ENCODE measurements around the gene GPBAR1. TPM values are rescaled to one million over a fixed set of nuclear protein-coding genes. Genes with fewer than 3 reads are reported as not detected.

Gene GPBAR1
- total and polyA plus RNA-seq, 3 donors from 2014 or later = 1.5 to 3.4 (median 1.8) TPM

GRCh38 chr2:218269900-218270720 lies 9.3 kb downstream of the GPBAR1 start, which contains the start of the genes AAMP and PNKD:
Gene AAMP, minus strand, starts transcription at chr2:218270137. Its CDS starts 51 bp downstream, at chr2:218270086.
Gene PNKD, plus strand, starts transcription at chr2:218270519. Its CDS starts 17 bp downstream, at chr2:218270536.
- Histone ChIP-seq H3K4me3 (peak within 1 kb of the TSS; percentile 76 to 92), H3K36me3 (ENCODE audit: low read depth, missing control alignments) (no peaks in the 10 kb centered on the region), H3K4me1 (peaks cover 30% of the 10 kb centered on the region), H3K27me3 (no peaks in the 10 kb centered on the region), H3K9me3 (no peaks in the 10 kb centered on the region), H3K27ac (peak within 1 kb of the TSS; percentile 81 to 82)
- WGBS, 2 donors = 0% methylated on average over 4 to 64 of the region's 64 CpGs
- peak; percentile 71 for TF ChIP-seq POLR2A (IDR thresholded peaks at IDR 0.05)
- TF ChIP-seq, protein P1, sequence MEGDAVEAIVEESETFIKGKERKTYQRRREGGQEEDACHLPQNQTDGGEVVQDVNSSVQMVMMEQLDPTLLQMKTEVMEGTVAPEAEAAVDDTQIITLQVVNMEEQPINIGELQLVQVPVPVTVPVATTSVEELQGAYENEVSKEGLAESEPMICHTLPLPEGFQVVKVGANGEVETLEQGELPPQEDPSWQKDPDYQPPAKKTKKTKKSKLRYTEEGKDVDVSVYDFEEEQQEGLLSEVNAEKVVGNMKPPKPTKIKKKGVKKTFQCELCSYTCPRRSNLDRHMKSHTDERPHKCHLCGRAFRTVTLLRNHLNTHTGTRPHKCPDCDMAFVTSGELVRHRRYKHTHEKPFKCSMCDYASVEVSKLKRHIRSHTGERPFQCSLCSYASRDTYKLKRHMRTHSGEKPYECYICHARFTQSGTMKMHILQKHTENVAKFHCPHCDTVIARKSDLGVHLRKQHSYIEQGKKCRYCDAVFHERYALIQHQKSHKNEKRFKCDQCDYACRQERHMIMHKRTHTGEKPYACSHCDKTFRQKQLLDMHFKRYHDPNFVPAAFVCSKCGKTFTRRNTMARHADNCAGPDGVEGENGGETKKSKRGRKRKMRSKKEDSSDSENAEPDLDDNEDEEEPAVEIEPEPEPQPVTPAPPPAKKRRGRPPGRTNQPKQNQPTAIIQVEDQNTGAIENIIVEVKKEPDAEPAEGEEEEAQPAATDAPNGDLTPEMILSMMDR (IDR thresholded peaks at IDR 0.05) = peak in 2 of 3 experiments; percentile 18 to 28
- peak; percentile 100 for DNase-seq
- intact Hi-C loops (cut with DNase I; ENCODE audit: low total_unique reads) = no loop called here

DNA sequence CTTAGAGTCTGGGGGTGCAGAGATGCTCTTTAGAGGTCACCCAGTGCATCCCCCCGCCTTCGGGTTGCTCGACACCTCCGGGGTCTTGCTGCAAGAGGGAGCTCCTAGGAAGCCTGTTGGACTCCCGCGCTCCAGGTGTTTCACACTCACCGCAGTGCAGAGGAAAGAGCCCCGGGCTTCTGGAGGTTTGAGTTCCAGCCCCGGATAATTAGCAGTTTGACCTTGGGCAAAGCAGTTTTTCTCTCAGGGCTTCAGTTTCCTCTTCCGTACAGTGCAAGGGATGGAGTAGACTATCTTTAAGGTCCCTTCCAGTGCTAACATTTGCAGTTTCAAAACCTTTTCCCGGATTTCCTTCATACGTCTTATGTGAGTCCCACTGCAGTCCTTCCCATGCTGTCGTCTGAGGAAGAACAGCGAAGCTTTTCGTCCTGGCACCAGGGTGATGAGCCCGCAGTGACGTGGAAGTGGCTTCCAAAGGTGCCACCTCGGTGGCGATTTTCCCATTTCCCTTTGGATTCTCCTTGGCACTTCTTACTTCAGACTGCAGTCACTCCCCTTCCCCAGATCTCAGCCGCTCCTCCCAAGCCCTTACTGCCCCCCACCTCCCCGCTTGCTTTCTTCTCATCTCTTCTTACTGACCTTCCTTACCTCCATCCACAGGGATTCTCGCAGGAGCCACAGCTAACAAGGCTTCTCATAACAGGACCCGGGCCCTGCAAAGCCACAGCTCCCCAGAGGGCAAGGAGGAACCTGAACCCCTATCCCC lies 10.1 kb downstream of the GPBAR1 start:
- Histone ChIP-seq H3K4me3 (peak overlapping the region; percentile 76 to 92), H3K36me3 (ENCODE audit: low read depth, missing control alignments) (no peaks in the 10 kb centered on the region), H3K9me3 (no peaks in the 10 kb centered on the region), H3K4me1 (peaks cover 30% of the 10 kb centered on the region), H3K27ac (peak overlapping the region in 1 of 2 donors; percentile 69), H3K27me3 (no peaks in the 10 kb centered on the region)
- intact Hi-C loops (cut with DNase I; ENCODE audit: low total_unique reads) = no loop called here
- no peak for DNase-seq
- 4 to 5% methylated on average over 19 to 23 of the region's 23 CpGs for WGBS, 2 donors
- no peak for TF ChIP-seq POLR2A (IDR thresholded peaks at IDR 0.05)
- TF ChIP-seq, protein P1 (IDR thresholded peaks at IDR 0.05) = no peak

GRCh38 chr2:218271487-218271797 lies 10.6 kb downstream of the GPBAR1 start:
- intact Hi-C loops (cut with DNase I; ENCODE audit: low total_unique reads) = no loop called here
- 36 to 37% methylated on average over 4 of the region's 4 CpGs for WGBS, 2 donors
- Histone ChIP-seq H3K4me3 (peak overlapping the region in 1 of 2 donors; percentile 92), H3K4me1 (peaks cover 30% of the 10 kb centered on the region), H3K27ac (peak overlapping the region in 1 of 2 donors; percentile 69), H3K9me3 (no peaks in the 10 kb centered on the region), H3K36me3 (ENCODE audit: low read depth, missing control alignments) (no peaks in the 10 kb centered on the region), H3K27me3 (no peaks in the 10 kb centered on the region)
- TF ChIP-seq, protein P1 (IDR thresholded peaks at IDR 0.05) = no peak
- no peak for TF ChIP-seq POLR2A (IDR thresholded peaks at IDR 0.05)
- DNase-seq = no peak

DNA sequence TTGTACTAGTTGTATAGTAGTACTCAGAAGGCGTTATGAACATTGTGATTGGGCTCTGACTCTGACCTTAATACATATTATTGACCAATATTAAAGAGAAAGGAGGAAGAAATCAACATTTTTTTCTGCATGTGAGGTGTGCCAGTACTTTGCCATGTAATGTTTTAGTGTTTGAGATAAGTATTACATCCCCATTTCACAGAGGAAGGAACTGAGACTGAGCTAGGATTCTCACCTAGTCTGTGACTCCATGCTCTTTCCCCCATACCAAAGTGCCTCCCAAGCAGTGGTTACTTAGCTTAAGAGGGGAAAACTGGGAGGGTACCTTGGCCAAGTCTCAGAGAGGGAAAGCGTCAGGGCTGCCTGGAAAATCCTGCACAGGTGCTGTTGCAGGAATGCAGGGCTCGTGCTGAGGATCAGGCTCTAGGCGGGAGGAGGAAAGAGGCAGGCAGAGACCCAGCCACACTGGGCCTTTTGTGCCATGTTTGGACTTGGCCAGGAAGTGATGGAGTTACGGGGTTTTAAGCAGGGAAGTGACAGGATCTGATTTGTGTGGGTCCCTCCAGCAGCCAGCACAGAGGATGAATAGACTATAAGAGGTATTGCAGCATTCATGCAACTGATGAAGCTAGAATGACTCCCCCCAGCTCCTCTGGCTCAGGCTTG lies 11.2 kb downstream of the GPBAR1 start:
- no peaks in the 10 kb centered on the region for H3K27me3 ChIP-seq
- H3K36me3 ChIP-seq (ENCODE audit: low read depth, missing control alignments) = no peaks in the 10 kb centered on the region
- intact Hi-C loops (cut with DNase I; ENCODE audit: low total_unique reads) = no loop called here
- H3K27ac ChIP-seq = peak overlapping the region; percentile 21 to 56
- 44 to 49% methylated on average over 4 to 5 of the region's 5 CpGs for WGBS, 2 donors
- no peak overlapping the region for H3K4me3 ChIP-seq
- no peaks in the 10 kb centered on the region for H3K9me3 ChIP-seq
- peaks cover 30% of the 10 kb centered on the region for H3K4me1 ChIP-seq
- TF ChIP-seq, protein P1 (IDR thresholded peaks at IDR 0.05) = no peak
- no peak for TF ChIP-seq POLR2A (IDR thresholded peaks at IDR 0.05)
- DNase-seq = no peak

Data from testis (tissue), 3 donors.